GM12891 (cell line): Measurements from ENCODE around the gene KDM4C.

ENCODE experiments used
- PAX5 ChIP-seq: IDR thresholded peaks from 2 replicates; pipeline ENCODE4 v1.6.1; 2011; ENCODE audit warnings: low read length, moderate library complexity, mild to moderate bottlenecking; ENCODE audit not compliant: insufficient read depth, severe bottlenecking
- POLR2A ChIP-seq: IDR thresholded peaks from 2 replicates; pipeline ENCODE4 v1.6.1; 2011; ENCODE audit warnings: low read depth, low read length, control low read depth
- POLR2AphosphoS5 ChIP-seq: IDR thresholded peaks from 2 replicates; pipeline ENCODE4 v1.6.1; 2011; ENCODE audit warnings: low read depth, low read length, control low read depth
- POU2F2 ChIP-seq: IDR thresholded peaks from 2 replicates; pipeline ENCODE4 v1.6.1; 2011; ENCODE audit warnings: low read depth, mild to moderate bottlenecking, control low read depth, low read length, moderate library complexity
- SPI1 ChIP-seq: IDR thresholded peaks from 2 replicates; pipeline ENCODE4 v1.6.1; 2011; ENCODE audit warnings: low read depth, low read length, control low read depth
- TAF1 ChIP-seq: IDR thresholded peaks from 2 replicates; pipeline ENCODE4 v1.6.1; 2011; ENCODE audit warnings: low read depth, low read length, control low read depth

- TF ChIP-seq POU2F2 (no peak), POLR2AphosphoS5 (no peak), POLR2A (no peak), SPI1 (no peak), TAF1 (no peak), PAX5 (no peak)
These were observed 391.5 kb downstream of the KDM4C start for GRCh38 chr9:7149258-7149657.
